GM12892 (cell line): Measurements from ENCODE around the gene ADAMTS3.

Experiments
- POLR2A ChIP-seq: IDR thresholded peaks from 2 replicates; pipeline ENCODE4 v1.6.1; 2011; ENCODE audit warnings: low read depth, low read length, control low read depth
- POLR2AphosphoS5 ChIP-seq: IDR thresholded peaks from 2 replicates; pipeline ENCODE4 v1.6.1; 2011; ENCODE audit warnings: low read depth, low read length, control low read depth
- TAF1 ChIP-seq: IDR thresholded peaks from 2 replicates; pipeline ENCODE4 v1.6.1; 2011; ENCODE audit warnings: low read depth, mild to moderate bottlenecking, control low read depth, low read length, borderline replicate concordance

- TF ChIP-seq POLR2A = no peak
- no peak for TF ChIP-seq POLR2AphosphoS5
- TF ChIP-seq TAF1 = no peak
Measured at GRCh38 chr4:72468904-72469502, 100.0 kb downstream of the ADAMTS3 start.
